Measurements from ENCODE around the gene FCHO1. TPM values are rescaled to one million over a fixed set of nuclear protein-coding genes. Genes with fewer than 3 reads are reported as not detected.

FCHO1 gene
- total and polyA plus RNA-seq, 10 of the 15 experiments (the other 5 are each of a cell fraction or from before 2014, with no cell fraction given), result 0.14 to 45.8 (median 15.8) TPM

DNA sequence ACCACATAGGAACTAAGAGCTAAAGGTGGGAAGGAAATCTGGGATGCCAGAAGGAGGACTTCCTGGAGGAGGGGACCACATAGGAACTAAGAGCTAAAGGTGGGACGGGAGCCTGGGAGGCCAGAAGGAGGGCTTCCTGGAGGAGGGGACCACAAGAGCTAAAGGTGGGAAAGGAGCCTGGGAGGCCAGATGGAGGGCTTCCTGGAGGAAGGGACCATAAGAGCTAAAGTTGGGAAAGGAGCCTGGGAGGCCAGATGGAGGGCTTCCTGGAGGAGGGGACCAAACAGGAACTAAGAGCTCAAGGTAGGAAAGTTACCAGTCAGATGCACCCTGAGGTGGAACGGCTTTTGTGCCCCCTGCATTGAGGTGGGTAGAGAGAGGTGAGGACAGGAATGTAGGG is 9.8 kb upstream of the FCHO1 start (continued):
- no peak for TF ChIP-seq MEF2B (IDR thresholded peaks at IDR 0.05; ENCODE audit: partially characterized antibody, poor library complexity, severe bottlenecking)

DNA sequence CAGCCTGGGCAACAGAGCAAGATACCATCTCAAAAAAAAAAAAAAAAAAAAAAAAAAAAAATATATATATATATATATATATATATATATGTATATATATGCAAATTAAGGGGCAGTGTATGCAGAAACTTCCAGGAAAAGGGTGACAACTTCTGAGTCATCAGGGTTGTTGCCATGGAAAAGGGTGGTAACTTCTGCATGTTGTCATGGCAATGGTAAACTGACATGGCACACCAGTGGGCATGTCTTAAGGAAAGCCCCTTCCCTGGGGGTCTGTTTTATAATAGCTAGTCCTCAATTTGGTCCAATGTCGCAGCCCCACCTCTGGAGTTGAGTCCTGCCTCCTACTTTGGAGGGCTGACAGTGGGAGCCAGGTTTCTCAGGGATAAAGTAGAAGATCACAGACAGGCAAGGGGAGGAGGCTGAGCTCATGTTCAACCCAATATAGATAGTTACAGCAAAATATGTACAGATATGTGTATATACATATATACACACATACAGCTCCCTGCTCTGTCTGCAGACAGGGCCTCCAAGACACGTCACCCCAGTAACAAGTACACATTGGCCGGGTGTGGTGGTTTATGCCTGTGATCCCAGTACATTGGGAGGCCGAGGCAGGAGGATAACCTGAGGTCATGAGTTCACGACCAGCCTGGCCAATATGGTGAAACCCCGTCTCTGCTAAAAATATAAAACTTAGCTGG is 7.2 kb upstream of the FCHO1 start:
- H3K27ac ChIP-seq (ENCODE audit: control insufficient read depth, insufficient read depth), result no peak overlapping the region
- in situ Hi-C loops (cut with MboI), result no loop called here
- RAD21 ChIA-PET (ENCODE audit: unreplicated experiment), result interaction anchor here (0.8 kb wide), 1 partner anchor 11 kb away, joined by 3 read pairs; no protein-coding TSS in a partner anchor
- SMC1A ChIA-PET (ENCODE audit: uncharacterized antibody, unreplicated experiment), result interaction anchor here (1.7 to 9.9 kb wide), 2 partner anchors 10 to 32 kb away, joined by 4 to 93 read pairs; partner anchors contain the start of gene FCHO1
- H3K36me3 ChIP-seq (ENCODE audit: control insufficient read depth in 2 of 2, insufficient read depth in 2 of 2, low read length in 1 of 2), result no peaks in the 10 kb centered on the region
- no peaks in the 10 kb centered on the region for H3K27me3 ChIP-seq (replicated peaks in 1 of 2; ENCODE audit: control insufficient read depth in 2 of 2, insufficient read depth in 2 of 2, low read length in 1 of 2)
- peaks cover 13% of the 10 kb centered on the region for H3K79me2 ChIP-seq (ENCODE audit: control insufficient read depth, insufficient read depth, low read length)
- ATAC-seq (no peak), DNase-seq (ENCODE audit: low read depth, low spot score) (no peak), FAIRE-seq (no peak)
- no peak overlapping the region for H2AFZ ChIP-seq (ENCODE audit: control insufficient read depth, low read depth, low read length)
- 55% methylated on average over 6 of the region's 6 CpGs for WGBS (ENCODE audit: insufficient coverage, insufficient replicate concordance, low lambda C conversion rate, missing lambda C conversion rate)
- H3K9me3 ChIP-seq (replicated peaks; ENCODE audit: control insufficient read depth, insufficient read depth, low read length), result no peaks in the 10 kb centered on the region
- no peak for TF ChIP-seq ETV6 (conservative IDR thresholded peaks at IDR 0.05 in 1 of 2, IDR thresholded peaks at IDR 0.05 in 1 of 2; ENCODE audit: borderline replicate concordance in 1 of 2, low read depth in 1 of 2)
- TF ChIP-seq, protein P1, sequence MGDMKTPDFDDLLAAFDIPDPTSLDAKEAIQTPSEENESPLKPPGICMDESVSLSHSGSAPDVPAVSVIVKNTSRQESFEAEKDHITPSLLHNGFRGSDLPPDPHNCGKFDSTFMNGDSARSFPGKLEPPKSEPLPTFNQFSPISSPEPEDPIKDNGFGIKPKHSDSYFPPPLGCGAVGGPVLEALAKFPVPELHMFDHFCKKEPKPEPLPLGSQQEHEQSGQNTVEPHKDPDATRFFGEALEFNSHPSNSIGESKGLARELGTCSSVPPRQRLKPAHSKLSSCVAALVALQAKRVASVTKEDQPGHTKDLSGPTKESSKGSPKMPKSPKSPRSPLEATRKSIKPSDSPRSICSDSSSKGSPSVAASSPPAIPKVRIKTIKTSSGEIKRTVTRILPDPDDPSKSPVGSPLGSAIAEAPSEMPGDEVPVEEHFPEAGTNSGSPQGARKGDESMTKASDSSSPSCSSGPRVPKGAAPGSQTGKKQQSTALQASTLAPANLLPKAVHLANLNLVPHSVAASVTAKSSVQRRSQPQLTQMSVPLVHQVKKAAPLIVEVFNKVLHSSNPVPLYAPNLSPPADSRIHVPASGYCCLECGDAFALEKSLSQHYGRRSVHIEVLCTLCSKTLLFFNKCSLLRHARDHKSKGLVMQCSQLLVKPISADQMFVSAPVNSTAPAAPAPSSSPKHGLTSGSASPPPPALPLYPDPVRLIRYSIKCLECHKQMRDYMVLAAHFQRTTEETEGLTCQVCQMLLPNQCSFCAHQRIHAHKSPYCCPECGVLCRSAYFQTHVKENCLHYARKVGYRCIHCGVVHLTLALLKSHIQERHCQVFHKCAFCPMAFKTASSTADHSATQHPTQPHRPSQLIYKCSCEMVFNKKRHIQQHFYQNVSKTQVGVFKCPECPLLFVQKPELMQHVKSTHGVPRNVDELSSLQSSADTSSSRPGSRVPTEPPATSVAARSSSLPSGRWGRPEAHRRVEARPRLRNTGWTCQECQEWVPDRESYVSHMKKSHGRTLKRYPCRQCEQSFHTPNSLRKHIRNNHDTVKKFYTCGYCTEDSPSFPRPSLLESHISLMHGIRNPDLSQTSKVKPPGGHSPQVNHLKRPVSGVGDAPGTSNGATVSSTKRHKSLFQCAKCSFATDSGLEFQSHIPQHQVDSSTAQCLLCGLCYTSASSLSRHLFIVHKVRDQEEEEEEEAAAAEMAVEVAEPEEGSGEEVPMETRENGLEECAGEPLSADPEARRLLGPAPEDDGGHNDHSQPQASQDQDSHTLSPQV (IDR thresholded peaks at IDR 0.05), result no peak
- TF ChIP-seq, protein P2, sequence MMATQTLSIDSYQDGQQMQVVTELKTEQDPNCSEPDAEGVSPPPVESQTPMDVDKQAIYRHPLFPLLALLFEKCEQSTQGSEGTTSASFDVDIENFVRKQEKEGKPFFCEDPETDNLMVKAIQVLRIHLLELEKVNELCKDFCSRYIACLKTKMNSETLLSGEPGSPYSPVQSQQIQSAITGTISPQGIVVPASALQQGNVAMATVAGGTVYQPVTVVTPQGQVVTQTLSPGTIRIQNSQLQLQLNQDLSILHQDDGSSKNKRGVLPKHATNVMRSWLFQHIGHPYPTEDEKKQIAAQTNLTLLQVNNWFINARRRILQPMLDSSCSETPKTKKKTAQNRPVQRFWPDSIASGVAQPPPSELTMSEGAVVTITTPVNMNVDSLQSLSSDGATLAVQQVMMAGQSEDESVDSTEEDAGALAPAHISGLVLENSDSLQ (IDR thresholded peaks at IDR 0.05), result peak; percentile 74
- TF ChIP-seq RFX5 (IDR thresholded peaks at IDR 0.05; ENCODE audit: low read depth, low read length), result peak; percentile 54; the same call in 1 of the 2 replicates
- TF ChIP-seq BMI1 (IDR thresholded peaks at IDR 0.05; ENCODE audit: borderline replicate concordance), result peak; percentile 53; the same call in 1 of the 2 replicates
- TF ChIP-seq PAX8 (IDR thresholded peaks at IDR 0.05), result no peak
- H3K4me3 ChIP-seq, result no peak overlapping the region
- H3K4me2 ChIP-seq (ENCODE audit: control insufficient read depth, insufficient read depth), result no peak overlapping the region
- peaks cover 20% of the 10 kb centered on the region for H3K4me1 ChIP-seq (ENCODE audit: control insufficient read depth, insufficient read depth, low read length)
- CTCF ChIA-PET, result interaction anchor here (1.4 to 1.7 kb wide), 2 partner anchors 11 to 32 kb away, joined by 4 to 12 read pairs; no protein-coding TSS in a partner anchor
- H4K20me1 ChIP-seq (ENCODE audit: control insufficient read depth, insufficient read depth), result no peaks in the 10 kb centered on the region
- no TSS peak for BruUV-seq (replicated peaks)
- intact Hi-C loops (cut with micrococcal nuclease; ENCODE audit: unreplicated experiment), result no loop called here
- POLR2A ChIA-PET, result no interaction called here
- no peak overlapping the region for H3K9ac ChIP-seq (ENCODE audit: control insufficient read depth, insufficient read depth, low read length)

Data from GM12878 (cell line).